Left ventricle myocardium inferior (tissue), 1 donor: ENCODE measurements around the gene ZNF132. TPM values are rescaled to one million over a fixed set of nuclear protein-coding genes. Genes with fewer than 3 reads are reported as not detected.
A peak's percentile ranks its signal among the peaks of the same experiment; 100 is the strongest.

ENCODE experiments used
- DNase-seq: peaks from one replicate; pipeline ENCODE4 v3.0.0-alpha.2; 2020
- H3K27ac ChIP-seq: fragments of 200-600 bp; replicated peaks from 2 replicates; pipeline ENCODE4 v1.8.0; 2021
- H3K27me3 ChIP-seq: fragments of 200-600 bp; 2 replicates; pipeline ENCODE4 v1.8.0; 2021; ENCODE audit warnings: low read depth
- H3K36me3 ChIP-seq: fragments of 200-600 bp; 2 replicates; pipeline ENCODE4 v1.8.0; 2021
- H3K4me1 ChIP-seq: fragments of 200-600 bp; 2 replicates; pipeline ENCODE4 v1.8.0; 2021
- H3K4me3 ChIP-seq: fragments of 200-600 bp; 2 replicates; pipeline ENCODE4 v1.8.0; 2021; ENCODE audit warnings: mild to moderate bottlenecking, moderate library complexity
- H3K9me3 ChIP-seq: fragments of 200-600 bp; replicated peaks from 2 replicates; pipeline ENCODE4 v1.8.0; 2021
- CTCF ChIP-seq: fragments of 200-600 bp; IDR thresholded peaks from 2 replicates; pipeline ENCODE4 v1.8.0; 2021; ENCODE audit warnings: antibody characterized with exemption, mild to moderate bottlenecking, borderline replicate concordance
- intact Hi-C: fragments of 100-400 bp; cut with micrococcal nuclease; formaldehyde crosslinking; loops from one replicate; pipeline ENCODE4 v1.11.0; 2022
- total RNA-seq: library from RNA; stranded (reverse); fragmentation: NEBNext Ultra II Directional; extraction: Animal tissue kit (Norgen Biotek cat#: 25700); gene quantifications from one replicate; pipeline ENCODE4 v1.2.1, GENCODE V29; 2021
- donor health status: DM: no; HTN: yes; CAD: no; lungs with severe emphysema.

ZNF132 gene
- total RNA-seq, 1 donor from 2014 or later = 5.7 TPM

GRCh38 chr19:58394821-58395219 lies 45.1 kb downstream of the ZNF132 start:
- Histone ChIP-seq H3K4me1 (peaks cover 25% of the 10 kb centered on the region), H3K9me3 (no peaks in the 10 kb centered on the region), H3K4me3 (no peak overlapping the region), H3K27ac (no peak overlapping the region), H3K36me3 (peaks cover 54% of the 10 kb centered on the region), H3K27me3 (peaks cover 34% of the 10 kb centered on the region)
- DNase-seq = no peak
- intact Hi-C loops = no loop called here
- TF ChIP-seq CTCF = no peak

GRCh38 chr19:58393725-58394033 lies 46.3 kb downstream of the ZNF132 start:
- TF ChIP-seq CTCF = no peak
- no peak for DNase-seq

GRCh38 chr19:58392945-58393724 lies 46.8 kb downstream of the ZNF132 start:
- H3K9me3 ChIP-seq = no peaks in the 10 kb centered on the region
- H3K36me3 ChIP-seq = peaks cover 70% of the 10 kb centered on the region
- peaks cover 40% of the 10 kb centered on the region for H3K4me1 ChIP-seq
- no peak overlapping the region for H3K4me3 ChIP-seq
- intact Hi-C loops = no loop called here
- H3K27me3 ChIP-seq = peaks cover 30% of the 10 kb centered on the region
- no peak overlapping the region for H3K27ac ChIP-seq
- TF ChIP-seq CTCF = no peak
- DNase-seq = no peak

More at GRCh38 chr19:58393725-58394033, 46.3 kb downstream of the ZNF132 start:
- peaks cover 35% of the 10 kb centered on the region for H3K4me1 ChIP-seq
- peaks cover 34% of the 10 kb centered on the region for H3K27me3 ChIP-seq
- intact Hi-C loops = no loop called here
- no peak overlapping the region for H3K4me3 ChIP-seq
- H3K27ac ChIP-seq = no peak overlapping the region
- H3K9me3 ChIP-seq = no peaks in the 10 kb centered on the region
- H3K36me3 ChIP-seq = peaks cover 65% of the 10 kb centered on the region

- no peaks in the 10 kb centered on the region for H3K27me3 ChIP-seq
- intact Hi-C loops = no loop called here
- H3K4me3 ChIP-seq = peak overlapping the region; percentile 71
- H3K36me3 ChIP-seq = peaks cover 50% of the 10 kb centered on the region
- no peaks in the 10 kb centered on the region for H3K9me3 ChIP-seq
- H3K27ac ChIP-seq = no peak overlapping the region
- peaks cover 55% of the 10 kb centered on the region for H3K4me1 ChIP-seq
- no peak for TF ChIP-seq CTCF
- DNase-seq = no peak
Observed at GRCh38 chr19:58388175-58388526, 51.8 kb downstream of the ZNF132 start.

GRCh38 chr19:58387338-58388174 lies 52.4 kb downstream of the ZNF132 start:
- Histone ChIP-seq H3K4me3 (peak overlapping the region; percentile 71), H3K9me3 (no peaks in the 10 kb centered on the region), H3K27ac (peak overlapping the region; percentile 100), H3K36me3 (peaks cover 44% of the 10 kb centered on the region), H3K4me1 (peaks cover 55% of the 10 kb centered on the region), H3K27me3 (no peaks in the 10 kb centered on the region)
- TF ChIP-seq CTCF = no peak
- intact Hi-C loops = no loop called here
- DNase-seq = no peak
